GM18526 (cell line): ENCODE data around the gene CD82.

Experiments used
- POLR2A ChIP-seq: IDR thresholded peaks from 3 replicates; pipeline ENCODE4 v1.6.1; 2011; ENCODE audit not compliant: insufficient read length; ENCODE audit errors: extremely low read depth

CD82 gene

DNA sequence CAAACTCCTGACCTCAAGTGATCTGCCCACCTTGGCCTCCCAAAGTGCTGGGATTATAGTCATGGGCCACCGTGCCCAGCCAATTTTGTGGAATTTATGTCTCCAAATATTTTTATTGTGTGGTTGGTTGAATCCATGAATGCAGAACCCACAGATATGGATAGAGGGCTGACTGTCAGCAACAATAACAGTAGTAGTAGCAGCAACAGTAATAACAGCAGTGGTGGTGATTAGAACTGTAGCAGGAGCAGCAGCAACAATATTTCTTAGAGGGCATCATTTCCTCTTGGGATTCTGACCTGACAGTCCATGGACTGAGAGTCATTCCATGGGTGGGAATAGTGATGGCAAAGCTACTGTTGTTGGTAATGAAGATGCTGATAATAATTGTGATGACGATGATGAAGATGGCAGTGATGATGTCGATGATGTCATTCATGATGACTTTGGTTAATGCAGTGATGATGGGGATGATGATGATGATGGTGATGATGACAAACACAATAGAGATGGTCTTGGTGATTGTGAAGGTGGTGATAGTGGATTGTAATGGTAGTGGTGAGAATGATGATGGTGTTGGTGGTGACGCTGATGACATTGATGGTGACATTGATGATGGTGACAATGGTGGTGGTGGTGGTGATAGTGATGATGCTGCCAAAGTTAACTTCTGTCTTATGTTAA is 13.9 kb upstream of the CD82 start:
- TF ChIP-seq POLR2A = no peak

- no peak for TF ChIP-seq POLR2A
Measured at GRCh38 chr11:44555031-44555800, 10.2 kb upstream of the CD82 start.

DNA sequence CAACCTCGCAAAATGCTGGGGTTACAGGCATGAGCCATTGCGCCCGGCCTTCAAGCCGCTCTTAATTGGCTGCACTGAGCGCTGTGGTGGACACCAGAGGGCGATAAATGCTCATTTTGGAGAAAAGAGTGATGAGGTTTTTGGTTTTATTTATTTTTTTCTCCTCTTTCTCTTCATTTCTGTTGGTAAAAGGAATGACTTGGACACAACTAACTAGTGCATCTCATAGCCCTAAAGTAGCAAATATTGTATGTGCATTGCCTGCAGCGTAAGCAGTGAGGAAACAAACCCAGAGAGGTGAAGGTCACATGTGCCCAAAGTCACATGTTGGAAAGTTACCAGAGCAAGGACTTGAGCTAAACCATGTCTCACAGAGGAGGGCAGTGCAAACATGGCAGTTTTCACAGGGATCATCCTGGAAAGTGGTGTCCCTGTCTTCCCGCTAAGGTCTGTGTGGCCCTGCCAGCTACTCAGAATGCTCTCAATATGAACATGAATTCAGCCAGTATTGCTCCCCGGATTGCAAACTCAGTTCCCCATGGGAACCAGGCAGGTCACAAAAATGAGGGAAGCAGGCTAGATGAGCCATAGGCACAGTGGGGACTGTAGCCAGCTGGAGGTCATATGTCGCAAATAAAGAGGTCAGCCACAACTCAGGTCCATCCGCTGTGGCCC is 8.6 kb upstream of the CD82 start:
- no peak for TF ChIP-seq POLR2A

DNA sequence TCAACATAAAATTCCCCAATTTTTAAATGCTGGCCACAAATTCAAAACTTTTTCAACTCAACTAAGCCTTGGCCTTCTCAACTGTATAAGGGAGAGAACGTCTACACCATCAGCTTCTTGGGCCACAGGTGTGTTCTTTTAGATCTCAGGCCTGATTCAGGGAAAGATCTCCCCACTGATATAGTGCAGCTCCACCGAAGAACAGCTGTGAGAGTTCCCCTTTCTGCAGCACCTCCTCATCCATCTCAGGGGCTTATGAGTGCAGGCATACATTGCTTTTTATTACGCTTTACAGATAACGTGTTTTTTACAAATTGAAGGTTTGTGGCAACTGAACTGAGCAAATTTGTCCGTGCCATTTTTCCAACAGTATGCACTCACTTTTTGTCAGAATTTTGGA is 8.0 kb upstream of the CD82 start:
- no peak for TF ChIP-seq POLR2A

DNA sequence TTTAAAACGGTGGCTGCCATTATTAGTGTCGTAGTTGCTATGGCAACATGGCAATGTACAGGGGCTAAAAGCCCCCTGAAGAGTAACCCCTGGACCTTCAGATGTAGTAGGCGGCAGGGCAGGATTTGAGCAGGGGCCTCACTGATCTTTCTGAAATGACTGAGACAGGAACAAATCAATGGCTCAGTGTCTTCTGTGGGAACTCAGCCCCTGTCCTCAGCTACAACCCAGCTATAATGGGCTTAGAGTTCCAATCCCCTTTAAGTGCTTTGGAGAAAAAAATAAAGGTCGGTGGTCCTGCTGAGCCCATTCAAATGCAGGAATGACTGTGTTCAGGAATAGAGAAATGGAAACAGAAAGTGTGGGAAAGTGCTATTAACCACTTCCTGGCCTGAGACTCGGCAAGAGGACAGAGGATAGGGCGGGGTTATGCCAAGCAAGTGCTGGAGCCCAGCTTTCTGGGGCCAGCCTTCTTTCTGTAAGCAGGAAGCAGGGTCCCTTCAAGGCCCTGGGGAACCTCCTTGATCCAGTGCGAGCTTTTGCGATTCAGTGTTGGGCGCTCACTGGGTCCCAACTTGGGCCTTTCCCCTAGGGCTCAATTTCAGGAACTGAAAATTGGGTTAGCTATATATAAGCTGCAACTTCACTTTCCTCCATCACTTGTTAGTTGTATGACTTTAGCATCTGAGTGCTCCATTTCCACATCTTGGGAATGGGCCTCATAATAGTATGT is 6.1 kb upstream of the CD82 start:
- no peak for TF ChIP-seq POLR2A

GRCh38 chr11:44561275-44561805 is 4.1 kb upstream of the CD82 start:
- TF ChIP-seq POLR2A = no peak

DNA sequence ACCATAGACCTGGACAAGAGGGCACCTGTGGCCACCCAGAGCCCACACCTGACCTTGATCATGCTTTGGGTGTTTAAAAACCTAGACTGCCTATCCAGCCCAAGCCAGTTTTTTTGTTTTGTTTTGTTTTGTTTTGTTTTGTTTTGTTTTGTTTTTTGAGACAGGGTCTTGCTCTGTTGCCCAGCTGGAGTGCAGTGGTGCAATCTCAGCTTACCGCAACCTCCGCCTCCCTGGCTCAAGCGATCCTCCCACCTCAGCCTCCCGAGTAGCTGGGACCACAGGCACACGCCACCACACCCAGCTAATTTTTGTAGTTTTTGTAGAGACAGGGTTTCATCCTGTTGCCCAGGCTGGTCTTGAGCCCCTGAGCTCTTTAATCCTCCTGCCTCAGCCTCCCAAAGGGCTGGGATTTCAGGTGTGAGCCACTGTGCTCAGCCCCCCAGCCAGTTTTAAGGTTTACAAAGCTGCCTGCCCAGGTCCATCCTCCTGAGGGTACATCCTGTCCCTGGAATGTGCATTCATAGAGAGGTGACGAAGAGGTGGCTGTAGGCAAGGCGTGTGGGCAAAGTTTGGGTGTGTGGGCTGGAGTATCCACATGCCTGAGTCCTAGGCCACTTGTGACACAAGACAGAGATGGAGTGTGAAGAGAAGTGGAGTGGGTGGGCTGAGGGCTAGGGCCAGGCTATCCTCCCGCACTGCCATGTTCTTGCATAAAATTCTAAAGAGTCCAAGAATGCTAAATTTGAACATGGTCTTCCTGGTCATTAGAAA is 3.3 kb upstream of the CD82 start:
- no peak for TF ChIP-seq POLR2A

GRCh38 chr11:44562845-44563460 is 2.5 kb upstream of the CD82 start:
- TF ChIP-seq POLR2A = no peak

- no peak for TF ChIP-seq POLR2A
Measured at GRCh38 chr11:44563711-44564110, 1.8 kb upstream of the CD82 start.

DNA sequence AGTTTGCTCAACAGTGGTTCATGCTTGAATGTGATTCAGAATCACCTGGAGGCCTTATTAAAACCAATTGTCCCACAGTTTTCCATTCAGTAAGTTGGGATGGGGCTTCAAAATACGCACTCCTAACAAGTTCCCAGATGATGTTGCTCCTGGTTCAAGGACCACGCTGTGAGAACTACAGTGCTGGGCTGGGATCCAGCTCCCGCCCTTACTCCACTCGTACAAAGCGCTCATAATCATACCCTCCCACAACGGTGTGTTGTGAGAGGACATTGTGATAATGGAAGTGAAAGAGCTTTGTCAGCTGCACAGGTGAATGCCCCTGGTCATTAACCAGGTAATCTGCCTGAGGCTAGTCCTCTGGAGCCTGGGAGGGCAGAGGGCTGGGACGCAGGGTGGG is 1.3 kb upstream of the CD82 start:
- no peak for TF ChIP-seq POLR2A

GRCh38 chr11:44564670-44565210 is 723 bp upstream of the CD82 start:
- TF ChIP-seq POLR2A = no peak

DNA sequence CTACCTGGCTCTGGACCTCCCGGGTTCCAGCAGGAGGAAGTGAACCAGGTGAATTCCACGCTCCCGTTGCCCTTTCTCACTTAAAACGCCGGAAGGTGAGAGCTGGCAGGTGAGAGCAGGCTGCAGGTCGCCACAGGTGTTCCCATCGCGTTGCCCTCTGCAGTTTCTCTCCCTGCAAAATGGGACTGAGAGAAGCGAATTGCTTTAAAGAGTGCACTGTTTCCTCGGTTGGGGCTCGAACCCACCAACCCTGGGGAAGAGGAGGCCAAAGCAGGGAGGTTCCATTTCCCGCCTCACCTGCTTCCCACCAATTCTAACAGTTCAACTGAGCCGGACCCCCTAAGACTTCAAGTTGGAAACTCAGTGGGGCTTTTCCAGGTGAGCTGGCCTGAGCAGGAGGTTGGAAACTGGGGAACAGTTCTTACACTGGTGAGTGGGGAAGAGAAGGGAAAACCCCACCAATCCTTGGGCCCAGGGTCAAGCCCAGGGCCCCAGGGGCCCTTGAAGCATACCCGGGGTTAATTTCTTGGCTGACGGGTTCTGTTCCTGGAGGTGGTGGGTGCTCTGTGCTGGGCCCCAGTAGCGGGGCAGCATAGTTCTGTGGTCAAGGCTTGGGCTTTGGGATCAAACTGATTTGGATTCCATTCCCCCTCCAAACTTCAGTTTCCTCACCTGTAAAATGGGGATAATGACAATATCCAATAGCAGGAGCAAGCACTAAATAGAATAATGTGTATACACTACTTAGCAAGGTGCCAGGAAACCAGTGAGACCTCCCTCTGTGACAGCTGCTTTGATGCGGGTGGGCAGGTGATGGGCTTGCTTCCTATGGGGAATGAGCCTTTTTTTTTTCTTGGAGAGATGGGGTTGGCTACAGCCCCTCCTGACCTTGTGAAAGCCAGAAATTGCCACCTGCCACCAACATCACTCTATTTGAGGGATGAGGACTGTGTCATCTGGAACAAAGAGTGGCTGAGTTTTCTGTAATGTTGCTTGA is 788 bp downstream of the CD82 start:
- TF ChIP-seq POLR2A = no peak
